H1 (cell line): ENCODE data around the gene KIF26B. TPM values are rescaled to one million over a fixed set of nuclear protein-coding genes. Genes with fewer than 3 reads are reported as not detected.

Experiments used
- CTCF ChIA-PET: fragments of 300-600 bp; sonication (Branson Sonifier 250); formaldehyde crosslinking; loops from one replicate; lab custom pipeline; 2021; ENCODE audit not compliant: partially characterized antibody; lab: Charles Lee
- POLR2A ChIA-PET: fragments of 300-600 bp; sonication (Branson Sonifier 250); formaldehyde crosslinking; loops from one replicate; lab custom pipeline; 2021; ENCODE audit warnings: inconsistent platforms; ENCODE audit not compliant: partially characterized antibody; lab: Charles Lee
- DNase-seq, 2 experiments: peaks; one replicate each; pipeline versions ENCODE4 v3.0.0 to v3.0.0-alpha.2; 2010 to 2022; ENCODE audit warnings: low spot score in 2 of 2, low read depth in 1 of 2, mixed read lengths in 1 of 2
- FAIRE-seq: peaks from 2 replicates; lab custom pipeline; 2011; peaks lifted over from hg19 to GRCh38; lab: Jason Lieb, UNC
- H2AFZ ChIP-seq: 2 replicates; pipeline ENCODE4 v1.8.1; 2012; ENCODE audit warnings: low read length, inconsistent platforms
- H2AK5ac ChIP-seq: 2 replicates; pipeline ENCODE4 v1.6.1; 2013; ENCODE audit warnings: low read depth, low read length
- H2BK120ac ChIP-seq: replicated peaks from 2 replicates; pipeline ENCODE3; 2013; ENCODE audit warnings: low read depth, low read length, inconsistent platforms
- H2BK12ac ChIP-seq: 2 replicates; pipeline ENCODE4 v1.6.1; 2013; ENCODE audit warnings: low read depth, low read length
- H2BK15ac ChIP-seq: 2 replicates; pipeline ENCODE4 v1.6.1; 2013; ENCODE audit warnings: low read length
- H2BK20ac ChIP-seq: 2 replicates; pipeline ENCODE4 v1.6.1; 2013; ENCODE audit warnings: low read length
- H2BK5ac ChIP-seq: 2 replicates; pipeline ENCODE4 v1.6.1; 2013; ENCODE audit warnings: low read depth, low read length
- H3K14ac ChIP-seq: 2 replicates; pipeline ENCODE4 v1.6.1; 2013; ENCODE audit warnings: inconsistent platforms; ENCODE audit not compliant: insufficient read length
- H3K18ac ChIP-seq: 2 replicates; pipeline ENCODE4 v1.6.1; 2013; ENCODE audit warnings: low read length; ENCODE audit errors: extremely low read depth
- H3K23ac ChIP-seq: 2 replicates; pipeline ENCODE4 v1.6.1; 2013; ENCODE audit warnings: inconsistent platforms; ENCODE audit not compliant: insufficient read length
- H3K23me2 ChIP-seq: 2 replicates; pipeline ENCODE4 v1.6.1; 2013; ENCODE audit warnings: low read depth, low read length
- H3K27ac ChIP-seq: 2 replicates; pipeline ENCODE4 v1.6.1; 2011; ENCODE audit warnings: low read depth, low read length, inconsistent platforms
- H3K27me3 ChIP-seq, 4 experiments: replicated peaks in 1 of 4; 1 replicate in 1 of 4; 2 replicates in 3 of 4; pipeline versions ENCODE4 v1.6.1 to v1.8.1; 2011 to 2013; ENCODE audit warnings: low read length in 3 of 4, mild to moderate bottlenecking in 3 of 4, inconsistent platforms in 2 of 4, mixed read lengths in 2 of 4, moderate library complexity in 1 of 4; ENCODE audit not compliant: control insufficient read depth in 3 of 4, insufficient read depth in 3 of 4; ENCODE audit errors: extremely low read depth in 1 of 4
- H3K36me3 ChIP-seq, 4 experiments: 2 replicates each; pipeline versions ENCODE4 v1.6.1 to v1.8.1; 2011 to 2013; ENCODE audit warnings: mild to moderate bottlenecking in 4 of 4, low read length in 3 of 4, moderate library complexity in 2 of 4, control low read depth in 1 of 4, inconsistent platforms in 1 of 4; ENCODE audit not compliant: insufficient read depth in 4 of 4, control insufficient read depth in 2 of 4
- H3K4ac ChIP-seq: replicated peaks from 2 replicates; pipeline ENCODE3; 2013; ENCODE audit warnings: low read length, low read depth, mixed read lengths, inconsistent platforms; ENCODE audit not compliant: insufficient read length
- H3K4me1 ChIP-seq, 4 experiments: replicated peaks in 1 of 4; 1 replicate in 1 of 4; 2 replicates in 3 of 4; pipeline versions ENCODE4 v1.6.1 to v1.8.1; 2011 to 2013; ENCODE audit warnings: low read length in 3 of 4, inconsistent platforms in 2 of 4, mixed read lengths in 1 of 4; ENCODE audit not compliant: insufficient read depth in 4 of 4, control insufficient read depth in 3 of 4
- H3K4me2 ChIP-seq, 2 experiments: 2 replicates each; pipeline versions ENCODE4 v1.6.1 to v1.8.1; 2011 to 2013; ENCODE audit warnings: low read depth in 2 of 2, low read length in 2 of 2, control low read depth in 1 of 2, inconsistent platforms in 1 of 2, mild to moderate bottlenecking in 1 of 2; ENCODE audit not compliant: insufficient read depth in 1 of 2
- H3K4me3 ChIP-seq, 4 experiments: fragments of 200-600, 300-600 bp in 1 of 4; sonication (generic), shearing (Covaris generic), sonication (Bioruptor Twin) in 1 of 4; 2 replicates each; pipeline versions ENCODE4 v1.5.1 to v1.8.1; 2011 to 2016; ENCODE audit warnings: low read length in 4 of 4, low read depth in 3 of 4, control low read depth in 2 of 4, inconsistent platforms in 2 of 4, mild to moderate bottlenecking in 2 of 4, mixed read lengths in 1 of 4, moderate library complexity in 1 of 4; ENCODE audit not compliant: insufficient read depth in 2 of 4; ENCODE audit errors: extremely low read depth in 1 of 4
- H3K56ac ChIP-seq: replicated peaks from 2 replicates; pipeline ENCODE3; 2013; ENCODE audit warnings: low read depth, mild to moderate bottlenecking, mixed read lengths, low read length, inconsistent platforms; ENCODE audit not compliant: insufficient read length
- H3K79me1 ChIP-seq: 2 replicates; pipeline ENCODE4 v1.6.1; 2013; ENCODE audit warnings: low read depth, low read length, control low read depth
- H3K79me2 ChIP-seq, 2 experiments: 2 replicates each; pipeline versions ENCODE4 v1.6.1 to v1.8.1; 2012 to 2013; ENCODE audit warnings: low read length in 2 of 2, mild to moderate bottlenecking in 2 of 2, inconsistent platforms in 1 of 2; ENCODE audit not compliant: insufficient read depth in 2 of 2, control insufficient read depth in 1 of 2
- H3K9ac ChIP-seq, 4 experiments: replicated peaks in 1 of 4; 1 replicate in 1 of 4; 2 replicates in 3 of 4; pipeline versions ENCODE4 v1.6.1 to v1.8.1; 2011 to 2013; ENCODE audit warnings: low read depth in 3 of 4, low read length in 3 of 4, control low read depth in 2 of 4, mild to moderate bottlenecking in 2 of 4, moderate library complexity in 2 of 4, inconsistent platforms in 1 of 4; ENCODE audit errors: extremely low read depth in 1 of 4
- H3K9me3 ChIP-seq, 2 experiments: 2 replicates each; pipeline versions ENCODE4 v1.6.1 to v1.8.1; 2012 to 2013; ENCODE audit warnings: mild to moderate bottlenecking in 2 of 2, moderate library complexity in 2 of 2, control low read depth in 1 of 2, inconsistent platforms in 1 of 2, low read depth in 1 of 2, low read length in 1 of 2, mixed read lengths in 1 of 2; ENCODE audit not compliant: insufficient read depth in 2 of 2
- H4K20me1 ChIP-seq, 2 experiments: replicated peaks in 1 of 2; 2 replicates each; pipeline versions ENCODE3 to v1.8.1; 2011 to 2013; ENCODE audit warnings: inconsistent platforms in 2 of 2, low read length in 2 of 2, mild to moderate bottlenecking in 1 of 2; ENCODE audit not compliant: insufficient read depth in 2 of 2, control insufficient read depth in 1 of 2
- H4K5ac ChIP-seq: 2 replicates; pipeline ENCODE4 v1.6.1; 2013; ENCODE audit warnings: low read length, low read depth, mixed read lengths, inconsistent platforms; ENCODE audit not compliant: insufficient read length
- H4K8ac ChIP-seq: 2 replicates; pipeline ENCODE4 v1.8.0; 2013; ENCODE audit warnings: mild to moderate bottlenecking, moderate library complexity, low read length, inconsistent platforms; ENCODE audit not compliant: insufficient read depth; ENCODE audit errors: extremely low read depth
- H4K91ac ChIP-seq: replicated peaks from 2 replicates; pipeline ENCODE3; 2013; ENCODE audit warnings: low read length, mixed read lengths, inconsistent platforms; ENCODE audit not compliant: insufficient read length
- E2F6 ChIP-seq: IDR thresholded peaks from 2 replicates; pipeline ENCODE4 v1.6.1; 2012; ENCODE audit warnings: inconsistent platforms
- EGR1 ChIP-seq: IDR thresholded peaks from 2 replicates; pipeline ENCODE4 v1.6.1; 2011; ENCODE audit warnings: low read depth, low read length, borderline replicate concordance
- MAFK ChIP-seq: IDR thresholded peaks from 2 replicates; pipeline ENCODE4 v1.6.1; 2012; ENCODE audit warnings: low read depth, mild to moderate bottlenecking, improper control_type of control experiment, low read length
- NANOG ChIP-seq: IDR thresholded peaks from 2 replicates; pipeline ENCODE4 v1.6.1; 2011; ENCODE audit warnings: low read length, low read depth, mild to moderate bottlenecking, inconsistent platforms; ENCODE audit not compliant: insufficient read depth, poor library complexity, severe bottlenecking
- RNF2 ChIP-seq: fragments of 200-900, 300-1000 bp; sonication (generic); IDR thresholded peaks from 2 replicates; pipeline ENCODE4 v1.7.1; 2016; ENCODE audit warnings: borderline replicate concordance, low read depth, mild to moderate bottlenecking, antibody characterized with exemption, low read length; ENCODE audit not compliant: poor library complexity, severe bottlenecking; ENCODE audit errors: missing control alignments
- RXRA ChIP-seq: IDR thresholded peaks from 2 replicates; pipeline ENCODE4 v1.6.1; 2011; ENCODE audit warnings: low read depth, mild to moderate bottlenecking, low read length, moderate library complexity; ENCODE audit not compliant: insufficient read depth
- SP1 ChIP-seq: IDR thresholded peaks from 2 replicates; pipeline ENCODE4 v1.6.1; 2011; ENCODE audit warnings: low read depth, low read length
- TAF7 ChIP-seq: optimal IDR thresholded peaks from 2 replicates; pipeline ENCODE3; 2011; ENCODE audit warnings: low read depth, mild to moderate bottlenecking, inconsistent platforms, low read length, moderate library complexity, borderline replicate concordance
- TBP ChIP-seq: IDR thresholded peaks from 2 replicates; pipeline ENCODE4 v1.6.1; 2011; ENCODE audit warnings: low read depth, low read length, improper control_type of control experiment
- TEAD4 ChIP-seq: IDR thresholded peaks from 2 replicates; pipeline ENCODE4 v1.6.1; 2012; ENCODE audit warnings: low read depth, low read length, inconsistent platforms, mixed read lengths
- ZNF274 ChIP-seq: IDR thresholded peaks from 2 replicates; pipeline ENCODE4 v1.7.0; 2012; ENCODE audit warnings: low read length, borderline replicate concordance; ENCODE audit errors: extremely low read depth
- WGBS, 2 experiments: shearing (Covaris generic) in 1 of 2; methylation state at CpG; one replicate each; pipeline versions ENCODE4 v1.1.6 to v1.1.7; 2013 to 2015; ENCODE audit warnings: low lambda C conversion rate in 2 of 2, mixed read lengths in 2 of 2, inconsistent platforms in 1 of 2, low coverage in 1 of 2, missing lambda C conversion rate in 1 of 2; ENCODE audit not compliant: insufficient replicate concordance in 2 of 2, insufficient coverage in 1 of 2, insufficient read length in 1 of 2; ENCODE audit errors: extremely low coverage in 1 of 2, missing lambda C conversion rate in 1 of 2; 5-methylcytosine and 5-hydroxymethylcytosine counted together
- polyA plus RNA-seq, 7 experiments: library from polyadenylated mRNA; depleted of rRNA in 3 of 7; stranded (reverse) in 5 of 7; unstranded in 2 of 7; fragments of >200 nt in 5 of 7; fragments of 200-250 nt in 2 of 7; gene quantifications; 1 replicate in 5 of 7; 2 replicates in 1 of 7; 4 replicates in 1 of 7; pipeline versions ENCODE4 v1.2.1 to v1.2.3, GENCODE V29; 2011 to 2013; ENCODE audit warnings: missing spikeins in 2 of 7, mixed read lengths in 2 of 7
- total RNA-seq: library from RNA; stranded (reverse); fragmentation: NEBNext Ultra II Directional; extraction: Animal tissue kit (Norgen Biotek cat#: 25700); gene quantifications from 2 replicates; pipeline ENCODE4 v1.2.1, GENCODE V29; 2021

Gene KIF26B
- total and polyA plus RNA-seq, 2 of the 8 experiments (the other 6 are each of a cell fraction or from before 2014, with no cell fraction given), result 0.06 to 0.28 TPM

GRCh38 chr1:245216366-245217115 is 61.8 kb downstream of the KIF26B start:
- H3K4me1 ChIP-seq, result peaks cover 0 to 11% (median 6%) of the 10 kb centered on the region in 4 experiments; a peak in 5 of 7 replicates
- no peak overlapping the region for H4K8ac ChIP-seq
- no peak overlapping the region for H2BK20ac ChIP-seq
- H4K20me1 ChIP-seq, result no peaks in the 10 kb centered on the region
- POLR2A ChIA-PET, result interaction anchor here (1.1 kb wide), 1 partner anchor 10 kb away, joined by 3 read pairs; no protein-coding TSS in a partner anchor
- H3K79me1 ChIP-seq, result no peaks in the 10 kb centered on the region
- FAIRE-seq (peak; percentile 39), DNase-seq (no peak)
- H2AFZ ChIP-seq, result peak overlapping the region; percentile 20; the same call in 1 of the 2 replicates
- H3K18ac ChIP-seq, result no peak overlapping the region
- no peaks in the 10 kb centered on the region for H3K9me3 ChIP-seq
- no peaks in the 10 kb centered on the region for H3K36me3 ChIP-seq
- no peak overlapping the region for H3K4ac ChIP-seq
- H2BK12ac ChIP-seq, result 0 out of 2 replicates have a peak overlapping the region, but pooled peaks have one; percentile 70
- no peak overlapping the region for H2BK120ac ChIP-seq
- no peak overlapping the region for H4K91ac ChIP-seq
- H3K56ac ChIP-seq, result no peak overlapping the region
- H3K27me3 ChIP-seq, result no peaks in the 10 kb centered on the region
- H2BK5ac ChIP-seq, result no peak overlapping the region
- H2BK15ac ChIP-seq, result no peak overlapping the region
- no peak overlapping the region for H3K4me3 ChIP-seq
- H3K79me2 ChIP-seq, result no peaks in the 10 kb centered on the region
- H3K9ac ChIP-seq, result no peak overlapping the region; a peak in 1 of 7 replicates
- no peak overlapping the region for H4K5ac ChIP-seq
- 79% methylated on average over 10 of the region's 11 CpGs; no CpG with 5 or more reads in 1 of the 2 experiments for WGBS, 2 experiments
- H3K23me2 ChIP-seq, result no peaks in the 10 kb centered on the region
- H3K4me2 ChIP-seq, result no peak overlapping the region
- no peak overlapping the region for H3K27ac ChIP-seq
- H3K23ac ChIP-seq, result no peak overlapping the region
- CTCF ChIA-PET, result interaction anchor here (0.5 to 1.0 kb wide), 7 partner anchors 9 to 61 kb away, joined by 3 to 5 read pairs (median 3); no protein-coding TSS in a partner anchor
- no peak overlapping the region for H2AK5ac ChIP-seq
- no peak overlapping the region for H3K14ac ChIP-seq
- TF ChIP-seq TEAD4, result no peak
- no peak for TF ChIP-seq EGR1
- TF ChIP-seq NANOG, result no peak
- no peak for TF ChIP-seq TBP
- TF ChIP-seq RXRA, result no peak
- no peak for TF ChIP-seq ZNF274
- no peak for TF ChIP-seq MAFK
- TF ChIP-seq E2F6, result no peak
- no peak for TF ChIP-seq TAF7
- TF ChIP-seq SP1, result no peak
- no peak for TF ChIP-seq RNF2
